ENCODE data around the gene NCF2. TPM values are rescaled to one million over a fixed set of nuclear protein-coding genes. Genes with fewer than 3 reads are reported as not detected.

Gene NCF2
- total RNA-seq, 1 donor from 2014 or later = 9.8 TPM

DNA sequence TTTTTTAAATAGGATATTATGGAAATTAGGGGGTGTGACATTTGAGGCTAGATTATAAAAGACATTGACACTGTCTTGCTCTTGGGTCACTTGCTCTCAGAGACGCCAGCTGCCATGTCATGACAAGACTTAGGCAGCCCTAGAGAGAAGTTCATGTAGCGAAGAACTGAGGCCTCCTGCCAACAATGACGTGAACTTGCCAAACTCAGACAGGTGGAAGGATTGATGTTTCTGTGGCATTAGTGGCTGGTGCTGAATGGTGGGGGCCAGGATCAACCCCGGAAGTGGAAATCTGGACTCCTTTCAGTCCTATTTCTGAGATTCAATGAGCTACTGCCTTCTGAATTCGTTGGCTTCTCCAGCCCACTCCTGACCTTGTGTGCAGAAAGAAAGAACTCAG is 14.7 kb downstream of the NCF2 start:
- TF ChIP-seq CTCF (IDR thresholded peaks at IDR 0.05) = no peak
- Histone ChIP-seq H3K4me3 (no peak overlapping the region), H3K27me3 (no peaks in the 10 kb centered on the region), H3K27ac (peak overlapping the region in 1 of 2 donors; percentile 56), H3K4me1 (peaks cover 14 to 27% of the 10 kb centered on the region in 2 donors), H3K9me3 (no peaks in the 10 kb centered on the region), H3K36me3 (no peaks in the 10 kb centered on the region)
- intact Hi-C loops (cut with DNase I) = no loop called here
- peak in 1 of 2 donors; percentile 52 for DNase-seq (ENCODE audit: low spot score in 2 of 2)

GRCh38 chr1:183572721-183573120 is 17.5 kb downstream of the NCF2 start:
- Histone ChIP-seq H3K4me3 (no peak overlapping the region), H3K9me3 (no peaks in the 10 kb centered on the region), H3K27me3 (no peaks in the 10 kb centered on the region), H3K4me1 (peaks cover 10 to 21% of the 10 kb centered on the region in 2 donors), H3K36me3 (no peaks in the 10 kb centered on the region), H3K27ac (peak overlapping the region in 1 of 2 donors; percentile 0)
- TF ChIP-seq CTCF (IDR thresholded peaks at IDR 0.05) = no peak
- no peak for DNase-seq (ENCODE audit: low spot score in 2 of 2)
- intact Hi-C loops (cut with DNase I) = no loop called here

DNA sequence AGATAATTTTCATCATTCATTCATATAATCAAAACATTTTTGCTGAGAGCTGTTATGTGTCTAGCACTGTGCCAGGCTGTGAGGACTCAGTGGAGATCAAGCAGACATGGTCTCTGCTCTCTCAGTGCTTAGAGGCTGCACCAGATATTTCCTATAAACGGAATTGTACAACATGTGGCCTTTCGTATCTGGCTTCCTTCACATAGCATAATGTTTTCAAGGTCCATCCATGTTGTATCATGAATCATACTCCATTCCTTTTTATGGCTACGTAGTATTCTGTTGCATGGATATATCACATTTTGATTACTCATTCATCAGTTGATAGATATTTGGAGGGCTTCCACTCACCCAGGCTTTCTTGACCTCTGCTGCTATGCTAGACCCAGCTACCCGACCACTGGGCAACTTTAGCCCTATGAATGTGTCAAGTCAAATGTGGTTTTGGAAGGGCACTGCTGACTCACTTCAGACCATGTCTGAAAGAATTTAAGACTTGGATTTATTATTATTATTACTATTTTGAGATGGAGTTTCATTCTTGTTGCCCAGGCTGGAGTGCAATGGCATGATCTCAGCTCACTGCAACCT is 18.5 kb downstream of the NCF2 start:
- Histone ChIP-seq H3K9me3 (no peaks in the 10 kb centered on the region), H3K36me3 (no peaks in the 10 kb centered on the region), H3K27ac (no peak overlapping the region), H3K4me1 (peaks cover 10 to 19% of the 10 kb centered on the region in 2 donors), H3K27me3 (no peaks in the 10 kb centered on the region), H3K4me3 (no peak overlapping the region)
- no peak for TF ChIP-seq CTCF (IDR thresholded peaks at IDR 0.05)
- intact Hi-C loops (cut with DNase I) = no loop called here
- no peak for DNase-seq (ENCODE audit: low spot score in 2 of 2)

- Histone ChIP-seq H3K9me3 (no peaks in the 10 kb centered on the region), H3K36me3 (no peaks in the 10 kb centered on the region), H3K27me3 (no peaks in the 10 kb centered on the region), H3K4me3 (no peak overlapping the region), H3K4me1 (peaks cover 0 to 11% of the 10 kb centered on the region in 2 donors), H3K27ac (no peak overlapping the region)
- intact Hi-C loops (cut with DNase I) = no loop called here
- no peak for DNase-seq (ENCODE audit: low spot score in 2 of 2)
- TF ChIP-seq CTCF (IDR thresholded peaks at IDR 0.05) = no peak
These were observed 19.8 kb downstream of the NCF2 start for GRCh38 chr1:183570451-183570850.

DNA sequence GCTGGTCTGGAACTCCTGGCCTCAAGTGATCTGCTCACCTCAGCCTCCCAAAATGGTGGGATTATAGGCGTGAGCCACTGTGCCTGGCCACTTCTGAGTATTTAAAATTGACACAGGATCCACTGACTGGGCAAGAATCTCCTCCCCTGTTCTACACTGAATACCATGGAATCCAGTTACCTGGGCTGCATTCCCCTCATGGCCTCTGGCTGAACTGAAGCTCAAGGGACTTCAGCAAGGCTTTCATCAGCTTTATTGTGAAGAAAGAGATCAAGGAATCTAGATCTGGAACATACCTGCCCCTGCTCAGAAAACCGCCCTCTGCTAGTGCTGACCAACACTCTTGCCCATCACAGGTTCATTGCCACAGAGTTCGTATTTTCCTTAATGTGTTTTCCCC is 20.5 kb downstream of the NCF2 start:
- Histone ChIP-seq H3K36me3 (no peaks in the 10 kb centered on the region), H3K9me3 (no peaks in the 10 kb centered on the region), H3K27ac (no peak overlapping the region), H3K4me3 (no peak overlapping the region), H3K4me1 (peaks cover 0 to 9% of the 10 kb centered on the region in 2 donors), H3K27me3 (no peaks in the 10 kb centered on the region)
- TF ChIP-seq CTCF (IDR thresholded peaks at IDR 0.05) = no peak
- intact Hi-C loops (cut with DNase I) = no loop called here
- DNase-seq (ENCODE audit: low spot score in 2 of 2) = no peak

DNA sequence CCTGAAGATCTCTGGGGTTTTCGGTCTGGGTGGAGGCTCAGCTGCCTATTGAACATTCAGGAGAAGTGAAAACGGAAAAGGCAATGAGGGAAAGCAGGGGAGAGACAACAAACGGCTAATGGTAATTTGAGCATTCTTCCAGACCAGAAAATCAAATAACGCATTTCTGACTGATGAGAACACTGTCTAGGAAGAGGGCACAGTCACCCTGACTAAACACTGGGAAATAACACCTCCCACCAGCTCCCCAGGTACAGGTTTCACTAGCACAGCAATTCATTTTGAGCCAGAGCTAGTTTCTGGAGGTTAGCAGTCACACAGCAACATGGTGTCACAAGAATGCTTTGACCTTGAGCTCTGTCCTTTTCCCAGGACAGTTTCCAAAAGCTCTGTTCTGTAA is 21.1 kb downstream of the NCF2 start:
- TF ChIP-seq CTCF (IDR thresholded peaks at IDR 0.05) = no peak
- intact Hi-C loops (cut with DNase I) = no loop called here

More for the DNA sequence above, 21.1 kb downstream of the NCF2 start:
- Histone ChIP-seq H3K36me3 (no peaks in the 10 kb centered on the region), H3K27me3 (no peaks in the 10 kb centered on the region), H3K4me3 (no peak overlapping the region), H3K4me1 (peaks cover 0 to 6% of the 10 kb centered on the region in 2 donors), H3K9me3 (no peaks in the 10 kb centered on the region), H3K27ac (peak overlapping the region in 1 of 2 donors; percentile 13)
- DNase-seq (ENCODE audit: low spot score in 2 of 2) = no peak

Measured in ascending aorta (tissue), 2 donors.